ENCODE results near the gene GRB2. TPM values are rescaled to one million over a fixed set of nuclear protein-coding genes. Genes with fewer than 3 reads are reported as not detected.

The GRB2 gene
- total and polyA plus RNA-seq, 2 experiments from 2014 or later = 89.0 to 112 TPM

GRCh38 chr17:75340631-75341030 is 64.8 kb downstream of the GRB2 start:
- Histone ChIP-seq H3K27me3 (ENCODE audit: insufficient read depth) (no peaks in the 10 kb centered on the region), H3K4me1 (ENCODE audit: insufficient read depth) (peaks cover 59% of the 10 kb centered on the region), H3K4me3 (no peak overlapping the region), H2AFZ (no peak overlapping the region), H4K20me1 (replicated peaks; ENCODE audit: insufficient read depth) (0 out of 2 replicates have a peak, but pooled peaks cover 3% of the 10 kb centered on the region), H3K9me2 (ENCODE audit: insufficient read depth) (no peaks in the 10 kb centered on the region), H3K79me2 (replicated peaks; ENCODE audit: insufficient read depth) (peaks cover 86% of the 10 kb centered on the region), H3F3A (replicated peaks; ENCODE audit: low read depth) (peaks cover 11% of the 10 kb centered on the region), H3K27ac (ENCODE audit: low read depth) (peak overlapping the region; percentile 84), H3K4me2 (0 out of 2 replicates have a peak overlapping the region, but pooled peaks have one; percentile 7), H3K36me3 (ENCODE audit: insufficient read depth) (no peaks in the 10 kb centered on the region)
- peaks cover 3% of the 10 kb centered on the region for H3K27me3 Mint-ChIP-seq (ENCODE audit: insufficient read depth, low read depth, poor library complexity)
- H3K27ac Mint-ChIP-seq = peak overlapping the region; percentile 42; the same call in 1 of the 2 replicates
- TF ChIP-seq ZNF114 (CRISPR knock-in tag; IDR thresholded peaks at IDR 0.05) (no peak), NANOG (IDR thresholded peaks at IDR 0.05; ENCODE audit: borderline replicate concordance) (no peak), ZNF462 (CRISPR knock-in tag; IDR thresholded peaks at IDR 0.05) (no peak), EZH2phosphoT487 (IDR thresholded peaks at IDR 0.05; ENCODE audit: unreplicated experiment) (no peak), ZNF331 (CRISPR knock-in tag; IDR thresholded peaks at IDR 0.05; ENCODE audit: low read depth) (no peak), CREB1 (CRISPR knock-in tag; IDR thresholded peaks at IDR 0.05; ENCODE audit: low read depth) (no peak), POLR2AphosphoS5 (IDR thresholded peaks at IDR 0.05; ENCODE audit: low read depth) (no peak), EZH2 (IDR thresholded peaks at IDR 0.05; ENCODE audit: low read depth, unreplicated experiment) (no peak), ETS1 (IDR thresholded peaks at IDR 0.05) (no peak), JUNB (IDR thresholded peaks at IDR 0.05; ENCODE audit: unreplicated experiment) (no peak), STAT1 (IDR thresholded peaks at IDR 0.05; ENCODE audit: unreplicated experiment) (no peak)
- TF ChIP-seq, protein P1, sequence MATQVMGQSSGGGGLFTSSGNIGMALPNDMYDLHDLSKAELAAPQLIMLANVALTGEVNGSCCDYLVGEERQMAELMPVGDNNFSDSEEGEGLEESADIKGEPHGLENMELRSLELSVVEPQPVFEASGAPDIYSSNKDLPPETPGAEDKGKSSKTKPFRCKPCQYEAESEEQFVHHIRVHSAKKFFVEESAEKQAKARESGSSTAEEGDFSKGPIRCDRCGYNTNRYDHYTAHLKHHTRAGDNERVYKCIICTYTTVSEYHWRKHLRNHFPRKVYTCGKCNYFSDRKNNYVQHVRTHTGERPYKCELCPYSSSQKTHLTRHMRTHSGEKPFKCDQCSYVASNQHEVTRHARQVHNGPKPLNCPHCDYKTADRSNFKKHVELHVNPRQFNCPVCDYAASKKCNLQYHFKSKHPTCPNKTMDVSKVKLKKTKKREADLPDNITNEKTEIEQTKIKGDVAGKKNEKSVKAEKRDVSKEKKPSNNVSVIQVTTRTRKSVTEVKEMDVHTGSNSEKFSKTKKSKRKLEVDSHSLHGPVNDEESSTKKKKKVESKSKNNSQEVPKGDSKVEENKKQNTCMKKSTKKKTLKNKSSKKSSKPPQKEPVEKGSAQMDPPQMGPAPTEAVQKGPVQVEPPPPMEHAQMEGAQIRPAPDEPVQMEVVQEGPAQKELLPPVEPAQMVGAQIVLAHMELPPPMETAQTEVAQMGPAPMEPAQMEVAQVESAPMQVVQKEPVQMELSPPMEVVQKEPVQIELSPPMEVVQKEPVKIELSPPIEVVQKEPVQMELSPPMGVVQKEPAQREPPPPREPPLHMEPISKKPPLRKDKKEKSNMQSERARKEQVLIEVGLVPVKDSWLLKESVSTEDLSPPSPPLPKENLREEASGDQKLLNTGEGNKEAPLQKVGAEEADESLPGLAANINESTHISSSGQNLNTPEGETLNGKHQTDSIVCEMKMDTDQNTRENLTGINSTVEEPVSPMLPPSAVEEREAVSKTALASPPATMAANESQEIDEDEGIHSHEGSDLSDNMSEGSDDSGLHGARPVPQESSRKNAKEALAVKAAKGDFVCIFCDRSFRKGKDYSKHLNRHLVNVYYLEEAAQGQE (IDR thresholded peaks at IDR 0.05; ENCODE audit: unreplicated experiment) = no peak
- TF ChIP-seq, protein P2, sequence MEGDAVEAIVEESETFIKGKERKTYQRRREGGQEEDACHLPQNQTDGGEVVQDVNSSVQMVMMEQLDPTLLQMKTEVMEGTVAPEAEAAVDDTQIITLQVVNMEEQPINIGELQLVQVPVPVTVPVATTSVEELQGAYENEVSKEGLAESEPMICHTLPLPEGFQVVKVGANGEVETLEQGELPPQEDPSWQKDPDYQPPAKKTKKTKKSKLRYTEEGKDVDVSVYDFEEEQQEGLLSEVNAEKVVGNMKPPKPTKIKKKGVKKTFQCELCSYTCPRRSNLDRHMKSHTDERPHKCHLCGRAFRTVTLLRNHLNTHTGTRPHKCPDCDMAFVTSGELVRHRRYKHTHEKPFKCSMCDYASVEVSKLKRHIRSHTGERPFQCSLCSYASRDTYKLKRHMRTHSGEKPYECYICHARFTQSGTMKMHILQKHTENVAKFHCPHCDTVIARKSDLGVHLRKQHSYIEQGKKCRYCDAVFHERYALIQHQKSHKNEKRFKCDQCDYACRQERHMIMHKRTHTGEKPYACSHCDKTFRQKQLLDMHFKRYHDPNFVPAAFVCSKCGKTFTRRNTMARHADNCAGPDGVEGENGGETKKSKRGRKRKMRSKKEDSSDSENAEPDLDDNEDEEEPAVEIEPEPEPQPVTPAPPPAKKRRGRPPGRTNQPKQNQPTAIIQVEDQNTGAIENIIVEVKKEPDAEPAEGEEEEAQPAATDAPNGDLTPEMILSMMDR (conservative IDR thresholded peaks at IDR 0.05; ENCODE audit: low read depth in 2 of 2) = no peak
- peaks cover 2% of the 10 kb centered on the region; the same call in 1 of the 3 replicates for H3K36me3 Mint-ChIP-seq (ENCODE audit: low read depth)
- H3K9me3 Mint-ChIP-seq = no peaks in the 10 kb centered on the region
- H3K4me1 Mint-ChIP-seq = peaks cover 56% of the 10 kb centered on the region
- DNase-seq (ENCODE audit: low spot score) (no peak), ATAC-seq (no peak)
- no peak overlapping the region; the same call in 2 of the 3 replicates for H3K4me3 Mint-ChIP-seq

Data from GM23338 (cell line).